ENCODE measurements around the gene CNN2. TPM values are rescaled to one million over a fixed set of nuclear protein-coding genes. Genes with fewer than 3 reads are reported as not detected.
A peak's percentile ranks its signal among the peaks of the same experiment; 100 is the strongest.

CNN2 gene
- total RNA-seq, 4 donors from 2014 or later = 39.2 to 57.6 (median 48.2) TPM

GRCh38 chr19:1055886-1056620, 29.6 kb downstream of the CNN2 start:
- H3K36me3 ChIP-seq = no peaks in the 10 kb centered on the region
- H3K4me3 ChIP-seq = no peak overlapping the region
- H3K27me3 ChIP-seq = no peaks in the 10 kb centered on the region
- no peak for DNase-seq
- H3K27ac ChIP-seq = no peak overlapping the region
- H3K9me3 ChIP-seq = peaks cover 0 to 13% of the 10 kb centered on the region in 2 donors
- intact Hi-C loops (cut with DNase I; ENCODE audit: low total_unique reads) = no loop called here
- WGBS, 2 donors (ENCODE audit: low coverage in 1 of 2) = 93 to 95% methylated on average over 4 to 20 of the region's 20 CpGs
- no peaks in the 10 kb centered on the region for H3K4me1 ChIP-seq
- in situ Hi-C loops (cut with MboI; ENCODE audit: low pct_ligation_motif_present in 1 of 4, low pct_unique_long_range_greater_than_20kb in 1 of 4, low sequenced_read_pairs in 3 of 4) = no loop called here
- TF ChIP-seq CTCF (IDR thresholded peaks at IDR 0.05) = no peak

GRCh38 chr19:1057176-1057855, 30.9 kb downstream of the CNN2 start:
- no peak for DNase-seq
- no peaks in the 10 kb centered on the region for H3K36me3 ChIP-seq
- no peak overlapping the region for H3K27ac ChIP-seq
- H3K9me3 ChIP-seq = peaks cover 0 to 13% of the 10 kb centered on the region in 2 donors
- H3K4me1 ChIP-seq = no peaks in the 10 kb centered on the region
- TF ChIP-seq CTCF (IDR thresholded peaks at IDR 0.05) = peak in 3 of 5 experiments; percentile 15 to 42 (median 28)
- no peak for TF ChIP-seq EP300 (IDR thresholded peaks at IDR 0.05; ENCODE audit: low read depth)
- WGBS, 2 donors (ENCODE audit: low coverage in 1 of 2) = 50 to 53% methylated on average over 1 to 3 of the region's 3 CpGs
- intact Hi-C loops (cut with DNase I; ENCODE audit: low total_unique reads) = no loop called here
- no peaks in the 10 kb centered on the region for H3K27me3 ChIP-seq
- in situ Hi-C loops (cut with MboI; ENCODE audit: low pct_ligation_motif_present in 1 of 4, low pct_unique_long_range_greater_than_20kb in 1 of 4, low sequenced_read_pairs in 3 of 4) = no loop called here
- H3K4me3 ChIP-seq = no peak overlapping the region

GRCh38 chr19:1058112-1058511, 31.7 kb downstream of the CNN2 start:
- Histone ChIP-seq H3K27ac (no peak overlapping the region), H3K27me3 (no peaks in the 10 kb centered on the region), H3K36me3 (no peaks in the 10 kb centered on the region), H3K4me3 (no peak overlapping the region), H3K9me3 (peaks cover 0 to 13% of the 10 kb centered on the region in 2 donors), H3K4me1 (no peaks in the 10 kb centered on the region)
- WGBS, 2 donors (ENCODE audit: low coverage in 1 of 2) = 92% methylated on average over 5 of the region's 5 CpGs; no CpG with 5 or more reads in 1 of the 2 donors
- in situ Hi-C loops (cut with MboI; ENCODE audit: low pct_ligation_motif_present in 1 of 4, low pct_unique_long_range_greater_than_20kb in 1 of 4, low sequenced_read_pairs in 3 of 4) = no loop called here
- no peak for TF ChIP-seq POLR2AphosphoS5 (IDR thresholded peaks at IDR 0.05)
- no peak for TF ChIP-seq POLR2A (IDR thresholded peaks at IDR 0.05)
- TF ChIP-seq CTCF (IDR thresholded peaks at IDR 0.05) = no peak
- intact Hi-C loops (cut with DNase I; ENCODE audit: low total_unique reads) = no loop called here
- DNase-seq = no peak

- intact Hi-C loops (cut with DNase I; ENCODE audit: low total_unique reads) (no loop called here), in situ Hi-C loops (cut with MboI; ENCODE audit: low pct_ligation_motif_present in 1 of 4, low pct_unique_long_range_greater_than_20kb in 1 of 4, low sequenced_read_pairs in 3 of 4) (no loop called here)
- WGBS, 2 donors (ENCODE audit: low coverage in 1 of 2) = 71% methylated on average over 5 of the region's 5 CpGs; no CpG with 5 or more reads in 1 of the 2 donors
Measured at GRCh38 chr19:1060689-1061088, 34.3 kb downstream of the CNN2 start.

More at GRCh38 chr19:1060689-1061088, 34.3 kb downstream of the CNN2 start:
- DNase-seq = no peak
- H3K27me3 ChIP-seq = no peaks in the 10 kb centered on the region
- H3K4me1 ChIP-seq = peaks cover 12 to 20% (median 16%) of the 10 kb centered on the region in 4 donors
- H3K4me3 ChIP-seq = no peak overlapping the region
- no peak for TF ChIP-seq EP300 (IDR thresholded peaks at IDR 0.05; ENCODE audit: low read depth)
- TF ChIP-seq CTCF (IDR thresholded peaks at IDR 0.05) = no peak
- TF ChIP-seq POLR2A (IDR thresholded peaks at IDR 0.05) = no peak
- no peak for TF ChIP-seq POLR2AphosphoS5 (IDR thresholded peaks at IDR 0.05)
- peaks cover 0 to 13% of the 10 kb centered on the region in 2 donors for H3K9me3 ChIP-seq
- no peak overlapping the region for H3K27ac ChIP-seq
- H3K36me3 ChIP-seq = no peaks in the 10 kb centered on the region

All from transverse colon (tissue), 4 donors.